SK-N-MC (cell line): ENCODE measurements around the gene RIN3.

Source experiments
- EZH2 ChIP-seq: fragments of 200-600 bp; sonication (generic); IDR thresholded peaks from one replicate; pipeline ENCODE4 v1.6.1; 2017; ENCODE audit warnings: antibody characterized with exemption
- FOXP2 ChIP-seq: optimal IDR thresholded peaks from 2 replicates; pipeline ENCODE3; 2011; ENCODE audit warnings: mild to moderate bottlenecking, moderate library complexity; ENCODE audit not compliant: insufficient read depth; ENCODE audit errors: extremely low read length, control extremely low read depth
- POLR2AphosphoS5 ChIP-seq: IDR thresholded peaks from 2 replicates; pipeline ENCODE4 v1.6.1; 2012; ENCODE audit warnings: mild to moderate bottlenecking, low read depth, low read length, borderline replicate concordance

- TF ChIP-seq POLR2AphosphoS5, result no peak
- no peak for TF ChIP-seq EZH2
- TF ChIP-seq FOXP2, result no peak
Observed at GRCh38 chr14:92585981-92586937, 72.7 kb downstream of the RIN3 start.
